Erythroblast (primary cell): Measurements from ENCODE around the gene RMRP.

Source experiments
- DNase-seq, 2 experiments: peaks; one replicate each; lab custom pipeline; 2025; lab: John Stamatoyannopoulos, UW
- GATA1 ChIP-seq: IDR thresholded peaks from 2 replicates; pipeline ENCODE4 v1.6.1; 2011; ENCODE audit warnings: low read depth, mild to moderate bottlenecking, control low read depth, low read length, moderate library complexity
- POLR2A ChIP-seq: IDR thresholded peaks from 2 replicates; pipeline ENCODE4 v1.6.1; 2011; ENCODE audit warnings: mild to moderate bottlenecking, low read length

The RMRP gene

GRCh38 chr9:35609820-35610163, 48.0 kb downstream of the RMRP start:
- TF ChIP-seq GATA1: no peak
- no peak for TF ChIP-seq POLR2A

DNA sequence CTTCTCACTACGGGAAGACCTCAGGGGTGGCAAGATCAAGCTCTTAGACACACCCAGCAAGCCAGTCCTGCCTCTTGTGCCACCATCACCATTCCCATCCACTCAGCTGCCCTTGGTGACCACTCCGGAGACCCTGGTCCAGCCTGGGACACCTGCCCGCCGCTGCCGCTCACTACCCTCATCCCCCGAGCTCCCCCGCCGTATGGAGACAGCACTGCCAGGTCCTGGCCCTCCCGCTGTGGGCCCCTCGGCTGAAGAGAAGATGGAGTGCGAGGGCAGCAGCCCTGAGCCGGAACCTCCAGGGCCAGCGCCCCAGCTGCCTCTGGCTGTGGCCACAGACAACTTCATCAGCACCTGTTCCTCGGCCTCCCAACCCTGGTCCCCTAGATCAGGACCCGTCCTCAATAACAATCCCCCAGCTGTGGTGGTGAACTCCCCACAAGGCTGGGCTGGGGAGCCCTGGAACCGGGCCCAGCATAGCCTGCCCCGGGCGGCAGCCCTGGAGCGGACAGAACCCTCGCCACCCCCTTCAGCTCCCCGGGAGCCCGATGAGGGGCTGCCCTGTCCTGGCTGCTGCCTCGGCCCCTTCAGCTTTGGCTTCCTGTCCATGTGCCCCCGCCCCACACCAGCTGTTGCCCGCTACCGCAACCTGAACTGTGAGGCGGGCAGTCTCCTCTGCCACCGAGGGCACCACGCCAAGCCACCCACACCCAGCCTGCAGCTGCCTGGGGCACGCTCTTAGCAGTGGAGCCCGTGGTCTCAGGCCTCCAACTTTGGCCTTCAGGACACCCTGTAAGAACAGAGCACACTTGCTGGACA, 48.6 kb downstream of the RMRP start:
- no peak for DNase-seq
- no peak for TF ChIP-seq GATA1
- TF ChIP-seq POLR2A: no peak

More at GRCh38 chr9:35609820-35610163, 48.0 kb downstream of the RMRP start:
- DNase-seq: no peak

- TF ChIP-seq GATA1: no peak
- TF ChIP-seq POLR2A: no peak
- DNase-seq: no peak
These were observed 49.6 kb downstream of the RMRP start for GRCh38 chr9:35608221-35608620.
